ENCODE results near the gene LZTS3.

GRCh38 chr20:3171391-3172125, 1.8 kb downstream of the LZTS3 start:
- TF ChIP-seq CTCF (conservative IDR thresholded peaks at IDR 0.05; ENCODE audit: low read depth, low read length) (no peak), EZH2phosphoT487 (IDR thresholded peaks at IDR 0.05; ENCODE audit: borderline replicate concordance, low read length) (no peak), EZH2 (IDR thresholded peaks at IDR 0.05; ENCODE audit: low read length, unreplicated experiment) (no peak)
